Mesothelial cell of epicardium (in vitro differentiated cells): ENCODE measurements around the gene PRSS38. TPM values are rescaled to one million over a fixed set of nuclear protein-coding genes. Genes with fewer than 3 reads are reported as not detected.

Experiments used
- DNase-seq, 2 experiments: peaks; one replicate each; pipeline ENCODE4 v3.0.0; 2021; ENCODE audit warnings: low spot score in 2 of 2; ENCODE audit not compliant: unreplicated experiment in 2 of 2
- H3K27ac Mint-ChIP-seq: 2 replicates; pipeline ENCODE4 v1.8.0; 2021; ENCODE audit warnings: mixed read lengths
- H3K27me3 Mint-ChIP-seq: 2 replicates; pipeline ENCODE4 v1.8.0; 2021; ENCODE audit warnings: low read depth, mixed read lengths
- H3K36me3 Mint-ChIP-seq: 2 replicates; pipeline ENCODE4 v1.8.0; 2021; ENCODE audit warnings: mixed read lengths
- H3K4me1 Mint-ChIP-seq: 2 replicates; pipeline ENCODE4 v1.8.0; 2021; ENCODE audit warnings: mixed read lengths
- H3K4me3 Mint-ChIP-seq: 2 replicates; pipeline ENCODE4 v1.8.0; 2021; ENCODE audit warnings: mild to moderate bottlenecking, moderate library complexity, mixed read lengths
- H3K9me3 Mint-ChIP-seq: 2 replicates; pipeline ENCODE4 v1.8.0; 2021; ENCODE audit warnings: mixed read lengths
- CTCF ChIP-seq: fragments of 200-600 bp; sonication (generic); IDR thresholded peaks from one replicate; pipeline ENCODE4 v1.5.0; 2021; ENCODE audit warnings: antibody characterized with exemption; ENCODE audit not compliant: unreplicated experiment
- total RNA-seq: library from RNA; stranded (reverse); gene quantifications from 3 replicates; pipeline ENCODE4 v1.2.1, GENCODE V29; 2021

Gene PRSS38
- total RNA-seq, 1 donor from 2014 or later, result not detected

DNA sequence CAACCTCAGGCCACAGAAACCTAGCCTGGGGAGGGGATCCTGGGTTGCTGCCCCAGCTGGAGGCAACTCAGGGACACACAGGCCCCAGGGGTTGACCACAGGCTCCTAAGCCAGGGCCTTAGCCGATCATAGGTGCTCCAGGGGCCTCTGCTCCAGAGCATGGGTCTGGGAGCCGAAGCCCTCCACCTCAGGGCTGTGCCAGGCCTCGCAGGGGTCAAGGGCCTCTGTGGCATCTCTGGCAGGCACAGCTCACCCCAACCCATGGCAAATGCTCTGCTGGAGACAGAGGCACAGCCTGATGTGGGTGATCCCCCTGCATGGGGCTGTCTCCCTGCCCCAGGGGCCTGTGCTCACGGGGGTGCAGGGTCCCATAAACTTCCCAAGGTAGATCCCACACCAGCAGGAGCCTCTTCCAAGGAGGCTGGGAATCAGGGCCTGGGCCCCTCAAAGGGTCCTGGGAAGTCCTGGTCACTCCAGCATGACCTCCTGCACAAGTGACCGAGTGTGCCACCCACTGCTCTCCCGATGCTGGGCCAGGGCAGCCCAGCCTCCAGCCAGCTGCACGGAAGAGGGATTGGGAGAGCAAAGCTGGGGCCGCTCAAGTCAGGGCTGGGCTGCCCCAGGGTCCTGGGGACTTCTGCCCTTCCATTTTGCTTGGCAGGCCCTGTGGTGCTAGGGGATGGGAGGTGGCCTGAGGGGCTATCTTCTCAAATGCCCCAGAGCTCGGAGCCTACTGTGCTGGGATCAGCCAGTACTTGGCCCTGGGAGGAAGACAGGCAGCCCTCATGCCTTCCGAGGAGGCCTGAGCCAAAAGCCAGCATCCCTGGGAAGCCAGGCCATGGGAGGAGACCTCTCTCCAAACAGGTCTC is 22.2 kb upstream of the PRSS38 start:
- no peak overlapping the region for H3K4me3 Mint-ChIP-seq
- peak overlapping the region; percentile 70 for H3K27ac Mint-ChIP-seq
- H3K9me3 Mint-ChIP-seq, result no peaks in the 10 kb centered on the region
- no peaks in the 10 kb centered on the region for H3K36me3 Mint-ChIP-seq
- peaks cover under 1% of the 10 kb centered on the region for H3K27me3 Mint-ChIP-seq
- no peak for TF ChIP-seq CTCF
- peaks cover 58% of the 10 kb centered on the region for H3K4me1 Mint-ChIP-seq
- DNase-seq, result no peak

- DNase-seq, result peak; percentile 64 to 67
- Mint-ChIP-seq H3K27ac (peak overlapping the region; percentile 70), H3K4me3 (no peak overlapping the region), H3K27me3 (peaks cover 2% of the 10 kb centered on the region), H3K9me3 (no peaks in the 10 kb centered on the region), H3K4me1 (peaks cover 52% of the 10 kb centered on the region), H3K36me3 (no peaks in the 10 kb centered on the region)
- TF ChIP-seq CTCF, result no peak
These were observed 21.3 kb upstream of the PRSS38 start for GRCh38 chr1:227793948-227794816.

GRCh38 chr1:227794817-227795192 is 20.7 kb upstream of the PRSS38 start:
- Mint-ChIP-seq H3K9me3 (no peaks in the 10 kb centered on the region), H3K36me3 (no peaks in the 10 kb centered on the region), H3K27ac (peak overlapping the region; percentile 70), H3K4me1 (peaks cover 48% of the 10 kb centered on the region), H3K27me3 (peaks cover 6% of the 10 kb centered on the region), H3K4me3 (no peak overlapping the region)
- DNase-seq, result no peak
- TF ChIP-seq CTCF, result no peak

GRCh38 chr1:227795732-227796131 is 19.7 kb upstream of the PRSS38 start:
- Mint-ChIP-seq H3K27ac (peak overlapping the region; percentile 34), H3K36me3 (no peaks in the 10 kb centered on the region), H3K4me1 (peaks cover 45% of the 10 kb centered on the region), H3K9me3 (no peaks in the 10 kb centered on the region), H3K27me3 (peaks cover 9% of the 10 kb centered on the region), H3K4me3 (no peak overlapping the region)
- no peak for TF ChIP-seq CTCF
- DNase-seq, result no peak

DNA sequence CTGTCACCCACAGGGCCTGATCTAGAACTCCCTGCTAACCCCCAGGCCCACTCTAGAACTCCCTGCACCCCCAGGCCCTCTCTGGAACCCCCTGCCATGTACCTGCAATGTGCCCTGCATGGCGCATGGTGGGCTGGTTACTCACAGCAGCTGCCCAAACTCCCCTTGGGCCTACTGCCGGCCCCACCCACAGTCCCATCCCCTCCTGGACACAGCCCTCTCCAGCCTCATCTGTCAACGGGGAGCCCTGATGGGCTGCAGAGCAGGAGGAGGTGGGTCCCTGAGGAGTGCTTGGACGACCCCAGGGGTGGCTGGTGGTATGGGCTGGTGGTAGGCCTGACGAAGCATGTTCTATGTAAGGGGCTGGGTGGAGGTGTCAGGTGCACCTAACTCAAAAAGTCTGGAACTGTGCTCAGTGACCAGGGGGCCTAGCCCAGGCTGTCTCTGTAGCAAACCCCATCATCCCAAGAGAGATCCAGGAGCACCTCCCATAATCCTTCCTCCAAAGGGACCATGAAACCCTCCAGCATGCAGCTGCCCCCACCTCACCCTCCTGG is 19.0 kb upstream of the PRSS38 start:
- H3K27ac Mint-ChIP-seq, result peak overlapping the region; percentile 34
- no peak overlapping the region for H3K4me3 Mint-ChIP-seq
- peaks cover 39% of the 10 kb centered on the region for H3K4me1 Mint-ChIP-seq
- TF ChIP-seq CTCF, result no peak
- DNase-seq, result no peak
- H3K27me3 Mint-ChIP-seq, result peaks cover 9% of the 10 kb centered on the region
- no peaks in the 10 kb centered on the region for H3K36me3 Mint-ChIP-seq
- H3K9me3 Mint-ChIP-seq, result no peaks in the 10 kb centered on the region
